ENCODE data around the gene TTC9.

GRCh38 chr14:70707138-70708038 lies 65.7 kb downstream of the TTC9 start:
- TF ChIP-seq SIN3A (IDR thresholded peaks at IDR 0.05; ENCODE audit: low read depth, low read length) (no peak), SRF (IDR thresholded peaks at IDR 0.05; ENCODE audit: low read depth in 2 of 2, low read length in 2 of 2) (no peak)

Data from GM12878 (cell line).